ENCODE results near the gene NPLOC4. TPM values are rescaled to one million over a fixed set of nuclear protein-coding genes. Genes with fewer than 3 reads are reported as not detected.

Gene NPLOC4
- total RNA-seq, 4 donors from 2014 or later = 45.8 to 98.5 (median 58.1) TPM

DNA sequence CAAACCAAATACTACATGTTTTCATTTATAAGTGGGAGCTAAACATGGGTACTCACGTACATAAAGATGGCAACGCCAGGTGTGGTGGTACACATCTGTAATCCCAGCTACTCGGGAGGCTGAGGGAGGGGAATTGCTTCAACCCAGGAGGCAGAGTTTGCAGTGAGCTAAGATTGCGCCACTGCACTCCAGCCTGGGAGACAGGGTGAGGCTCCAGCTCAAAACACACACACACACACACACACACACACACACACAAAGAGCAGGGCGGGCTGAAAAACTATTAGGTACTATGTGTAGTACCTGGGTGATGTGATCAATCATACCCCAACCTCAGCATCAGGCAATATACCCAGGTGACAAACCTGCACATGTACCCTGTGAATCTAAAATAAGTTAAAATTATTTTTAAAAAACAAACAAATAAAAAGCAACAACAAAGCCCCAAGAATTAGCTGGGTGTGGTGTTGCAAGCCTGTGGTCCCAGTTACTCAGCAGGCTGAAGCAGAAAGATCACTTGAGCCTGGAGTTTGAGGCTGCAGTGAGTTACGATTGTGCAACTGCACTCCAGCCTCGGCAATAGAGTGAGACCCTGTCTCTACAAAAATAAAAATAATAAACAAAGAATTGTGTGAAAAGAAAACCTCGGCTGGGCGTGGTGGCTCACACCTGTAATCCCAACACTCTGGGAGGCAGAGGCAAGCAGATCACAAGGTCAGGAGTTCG is 72.9 kb downstream of the NPLOC4 start:
- H3K27me3 ChIP-seq = no peaks in the 10 kb centered on the region
- 90 to 93% methylated on average over 10 of the region's 10 CpGs for WGBS, 2 donors
- intact Hi-C loops (cut with DNase I) = no loop called here
- no peak overlapping the region for H3K4me3 ChIP-seq (replicated peaks in 1 of 3)
- no peak for DNase-seq
- peaks cover 48 to 51% of the 10 kb centered on the region in 2 donors for H3K36me3 ChIP-seq
- H3K9me3 ChIP-seq = no peaks in the 10 kb centered on the region
- peaks cover 25 to 26% of the 10 kb centered on the region in 2 donors for H3K4me1 ChIP-seq
- no peak for TF ChIP-seq POLR2A (IDR thresholded peaks at IDR 0.05)
- TF ChIP-seq, protein P1, sequence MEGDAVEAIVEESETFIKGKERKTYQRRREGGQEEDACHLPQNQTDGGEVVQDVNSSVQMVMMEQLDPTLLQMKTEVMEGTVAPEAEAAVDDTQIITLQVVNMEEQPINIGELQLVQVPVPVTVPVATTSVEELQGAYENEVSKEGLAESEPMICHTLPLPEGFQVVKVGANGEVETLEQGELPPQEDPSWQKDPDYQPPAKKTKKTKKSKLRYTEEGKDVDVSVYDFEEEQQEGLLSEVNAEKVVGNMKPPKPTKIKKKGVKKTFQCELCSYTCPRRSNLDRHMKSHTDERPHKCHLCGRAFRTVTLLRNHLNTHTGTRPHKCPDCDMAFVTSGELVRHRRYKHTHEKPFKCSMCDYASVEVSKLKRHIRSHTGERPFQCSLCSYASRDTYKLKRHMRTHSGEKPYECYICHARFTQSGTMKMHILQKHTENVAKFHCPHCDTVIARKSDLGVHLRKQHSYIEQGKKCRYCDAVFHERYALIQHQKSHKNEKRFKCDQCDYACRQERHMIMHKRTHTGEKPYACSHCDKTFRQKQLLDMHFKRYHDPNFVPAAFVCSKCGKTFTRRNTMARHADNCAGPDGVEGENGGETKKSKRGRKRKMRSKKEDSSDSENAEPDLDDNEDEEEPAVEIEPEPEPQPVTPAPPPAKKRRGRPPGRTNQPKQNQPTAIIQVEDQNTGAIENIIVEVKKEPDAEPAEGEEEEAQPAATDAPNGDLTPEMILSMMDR (IDR thresholded peaks at IDR 0.05) = no peak
- H3K27ac ChIP-seq = no peak overlapping the region

DNA sequence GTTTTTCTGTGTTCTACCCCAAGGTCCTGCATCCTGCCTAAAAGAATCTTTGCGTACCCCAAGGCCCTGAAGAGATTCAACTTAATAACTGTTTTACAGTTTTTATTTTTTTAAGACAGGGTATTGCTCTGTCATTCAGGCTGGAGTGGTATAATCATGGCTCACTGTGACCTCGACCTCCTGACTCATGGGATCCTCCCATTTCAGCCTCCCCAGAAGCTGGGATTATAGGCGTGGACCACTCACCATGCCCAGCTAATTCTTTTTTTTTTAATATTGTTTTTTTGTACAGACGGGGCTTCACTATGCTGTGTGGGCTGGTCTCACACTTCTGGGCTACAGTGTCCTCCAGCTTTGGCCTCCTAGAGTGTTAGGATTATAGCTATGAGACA is 75.4 kb downstream of the NPLOC4 start:
- H3K36me3 ChIP-seq = peaks cover 51 to 60% of the 10 kb centered on the region in 2 donors
- H3K4me3 ChIP-seq (replicated peaks in 1 of 3) = no peak overlapping the region
- H3K9me3 ChIP-seq = no peaks in the 10 kb centered on the region
- no peak overlapping the region for H3K27ac ChIP-seq
- H3K4me1 ChIP-seq = peaks cover 9 to 16% of the 10 kb centered on the region in 2 donors
- 89 to 93% methylated on average over 4 of the region's 4 CpGs for WGBS, 2 donors
- H3K27me3 ChIP-seq = no peaks in the 10 kb centered on the region
- TF ChIP-seq, protein P1 (IDR thresholded peaks at IDR 0.05) = no peak
- no peak for TF ChIP-seq POLR2A (IDR thresholded peaks at IDR 0.05)
- intact Hi-C loops (cut with DNase I) = no loop called here
- DNase-seq = no peak

DNA sequence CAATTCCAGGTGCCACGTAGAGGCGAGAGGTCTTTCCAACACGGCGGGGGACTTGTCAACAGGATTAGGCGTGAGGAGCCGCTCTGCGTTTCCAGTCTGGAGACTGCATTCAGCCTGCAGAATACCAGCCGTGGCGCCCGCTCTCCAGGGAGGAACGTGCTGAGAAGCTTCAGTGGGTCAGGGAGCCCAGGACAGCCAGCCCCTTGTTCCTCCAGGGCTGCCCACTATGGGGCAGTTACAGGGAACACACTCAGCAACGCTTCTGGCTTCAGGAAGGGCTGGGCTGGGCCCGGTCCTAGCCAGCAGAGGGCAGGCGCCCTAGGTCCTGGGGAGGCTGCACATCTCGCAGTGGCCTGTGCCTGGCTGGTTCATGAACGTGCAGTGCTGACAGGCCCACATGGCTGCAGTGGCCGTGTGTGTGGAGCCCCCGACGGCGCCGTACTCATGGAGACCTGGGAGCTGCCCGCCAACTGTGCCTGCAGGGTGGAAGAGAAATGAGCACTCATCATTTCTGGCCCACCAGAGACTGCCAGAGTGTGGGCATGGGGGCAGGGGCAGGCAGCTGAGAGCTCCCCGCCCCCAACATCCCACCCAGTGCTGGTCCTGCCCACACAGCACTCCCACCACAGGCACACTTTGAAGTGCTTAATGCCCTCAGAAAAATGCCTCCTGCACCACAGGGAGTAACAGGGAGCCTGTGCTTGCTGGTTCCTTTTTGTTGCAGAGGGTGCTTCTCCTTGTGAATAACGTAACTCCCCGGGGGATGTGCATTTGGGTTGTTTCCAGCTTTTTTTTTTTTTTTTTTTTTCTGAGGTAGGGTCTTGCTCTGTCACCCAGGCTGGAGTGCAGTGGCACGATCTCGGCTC is 77.7 kb downstream of the NPLOC4 start:
- peaks cover 0 to 20% of the 10 kb centered on the region in 2 donors for H3K4me1 ChIP-seq
- 86 to 92% methylated on average over 17 to 22 of the region's 27 CpGs for WGBS, 2 donors
- H3K4me3 ChIP-seq (replicated peaks in 1 of 3) = no peak overlapping the region
- H3K9me3 ChIP-seq = no peaks in the 10 kb centered on the region
- intact Hi-C loops (cut with DNase I) = no loop called here
- peaks cover 41 to 47% of the 10 kb centered on the region in 2 donors for H3K36me3 ChIP-seq
- TF ChIP-seq POLR2A (IDR thresholded peaks at IDR 0.05) = no peak
- TF ChIP-seq, protein P1 (IDR thresholded peaks at IDR 0.05) = no peak
- no peaks in the 10 kb centered on the region for H3K27me3 ChIP-seq
- DNase-seq = no peak
- no peak overlapping the region for H3K27ac ChIP-seq

DNA sequence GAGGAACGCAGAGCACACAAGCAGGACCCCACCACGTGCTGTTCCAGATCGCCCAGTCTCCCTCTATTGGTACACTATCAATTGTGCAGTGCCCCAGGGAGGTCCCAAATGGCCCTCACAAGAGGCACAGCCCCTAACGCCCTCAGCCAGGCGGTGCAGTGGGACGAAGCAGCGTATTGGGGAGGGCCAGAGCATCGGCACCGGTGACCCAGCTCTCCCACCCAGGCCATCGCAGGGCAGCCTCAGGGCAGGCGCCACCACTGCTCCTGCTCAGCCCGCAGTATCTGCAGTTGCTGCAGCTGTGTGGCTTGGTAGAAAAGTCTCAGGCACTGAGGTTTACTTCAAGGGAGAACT is 78.8 kb downstream of the NPLOC4 start:
- no peak overlapping the region for H3K27ac ChIP-seq
- H3K9me3 ChIP-seq = no peaks in the 10 kb centered on the region
- H3K4me1 ChIP-seq = peaks cover 7 to 29% of the 10 kb centered on the region in 2 donors
- no peaks in the 10 kb centered on the region for H3K27me3 ChIP-seq
- no peak overlapping the region for H3K4me3 ChIP-seq (replicated peaks in 1 of 3)
- 83 to 84% methylated on average over 3 to 6 of the region's 12 CpGs for WGBS, 2 donors
- intact Hi-C loops (cut with DNase I) = no loop called here
- DNase-seq = no peak
- peaks cover 31 to 39% of the 10 kb centered on the region in 2 donors for H3K36me3 ChIP-seq
- TF ChIP-seq, protein P1 (IDR thresholded peaks at IDR 0.05) = no peak
- no peak for TF ChIP-seq POLR2A (IDR thresholded peaks at IDR 0.05)

Data from thyroid gland (tissue), 4 donors.